AML-193 (cell line): ENCODE results near the gene SIAH2.

Experiments
- DNase-seq, 2 experiments: peaks; one replicate each; lab custom pipeline; 2025; lab: John Stamatoyannopoulos, UW

SIAH2 gene

DNA sequence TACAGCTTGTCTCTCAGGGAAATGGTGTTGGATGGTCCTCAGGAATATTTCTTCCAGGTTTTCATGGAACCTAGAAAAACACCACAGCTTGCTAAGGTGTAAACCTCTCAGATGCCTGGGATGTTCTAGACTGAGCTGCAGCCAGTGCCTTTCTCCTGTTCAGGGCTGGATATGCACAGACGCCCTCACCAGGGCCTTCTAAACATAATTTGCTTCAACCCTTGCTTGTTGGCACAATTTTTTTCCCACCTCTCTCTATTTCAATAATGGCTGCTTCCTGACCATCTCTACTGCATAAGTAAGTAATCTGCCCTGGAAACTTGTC, 28.2 kb downstream of the SIAH2 start:
- no peak for DNase-seq

DNA sequence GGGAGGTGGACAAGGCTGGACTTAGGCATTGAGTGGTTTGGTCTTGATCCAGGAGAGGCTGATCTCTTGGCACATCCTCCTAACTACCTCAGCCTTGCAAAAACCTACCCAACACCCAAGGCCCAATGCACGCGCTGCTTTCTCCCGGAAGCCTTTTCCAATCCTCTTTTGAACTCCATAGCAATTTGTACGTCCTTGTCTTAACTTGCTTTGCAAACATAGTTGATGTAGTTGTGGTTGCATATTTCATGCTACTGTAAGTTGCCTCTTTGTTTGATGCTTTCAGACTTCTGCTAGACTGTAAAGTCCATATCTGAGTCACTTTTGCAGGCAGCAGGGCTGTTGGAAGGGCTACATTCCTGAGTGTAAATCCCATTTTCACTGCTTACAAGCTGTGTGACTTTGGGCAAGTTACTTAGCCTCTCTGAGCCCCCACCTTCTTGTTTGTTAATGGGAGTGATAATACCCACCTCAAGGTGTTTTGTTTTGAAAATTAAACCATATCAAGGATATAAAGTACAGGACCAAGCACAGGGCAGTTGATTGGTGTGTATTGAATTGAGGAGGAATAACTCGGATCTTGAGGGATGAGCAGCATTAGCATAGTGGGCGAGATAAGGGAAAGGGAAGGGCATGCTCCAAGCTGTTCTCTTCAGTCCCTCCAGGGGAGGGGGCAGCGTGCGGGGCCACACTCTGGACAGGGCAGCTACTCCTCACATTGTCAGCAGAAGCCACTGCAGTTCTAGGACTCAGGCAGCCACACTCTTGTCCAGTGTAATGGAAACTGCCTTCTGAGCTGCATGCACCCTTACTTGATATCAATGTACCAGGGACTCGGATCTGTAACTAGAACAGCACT, 28.8 kb downstream of the SIAH2 start:
- DNase-seq = no peak

DNA sequence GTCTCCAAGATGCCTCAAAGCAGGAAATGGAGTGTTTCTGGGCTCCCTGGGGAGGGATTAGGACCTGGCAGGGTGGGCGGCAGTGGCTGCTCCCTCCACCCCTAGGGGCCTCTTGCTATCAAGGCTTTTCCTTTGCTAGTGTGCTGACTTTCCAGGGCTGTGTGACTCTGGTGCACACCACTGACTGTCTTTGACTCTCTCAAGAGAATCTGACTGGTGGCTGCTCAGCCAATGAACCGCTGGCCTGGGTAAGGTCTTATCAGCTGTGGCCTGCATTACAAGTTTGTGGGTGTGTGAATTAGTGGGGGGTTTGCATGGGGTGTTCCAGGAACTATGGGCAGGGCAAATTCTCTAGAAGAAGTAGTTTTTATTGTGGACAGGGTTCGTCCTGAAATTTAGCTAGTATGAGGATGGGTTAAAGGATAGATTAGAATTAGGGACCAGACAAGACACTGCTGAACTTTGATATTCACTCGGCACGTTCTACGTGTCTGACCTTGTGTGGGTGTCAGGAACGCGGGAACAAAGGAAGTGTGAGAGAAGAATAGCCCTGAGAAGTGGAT, 29.5 kb downstream of the SIAH2 start:
- DNase-seq = no peak

DNA sequence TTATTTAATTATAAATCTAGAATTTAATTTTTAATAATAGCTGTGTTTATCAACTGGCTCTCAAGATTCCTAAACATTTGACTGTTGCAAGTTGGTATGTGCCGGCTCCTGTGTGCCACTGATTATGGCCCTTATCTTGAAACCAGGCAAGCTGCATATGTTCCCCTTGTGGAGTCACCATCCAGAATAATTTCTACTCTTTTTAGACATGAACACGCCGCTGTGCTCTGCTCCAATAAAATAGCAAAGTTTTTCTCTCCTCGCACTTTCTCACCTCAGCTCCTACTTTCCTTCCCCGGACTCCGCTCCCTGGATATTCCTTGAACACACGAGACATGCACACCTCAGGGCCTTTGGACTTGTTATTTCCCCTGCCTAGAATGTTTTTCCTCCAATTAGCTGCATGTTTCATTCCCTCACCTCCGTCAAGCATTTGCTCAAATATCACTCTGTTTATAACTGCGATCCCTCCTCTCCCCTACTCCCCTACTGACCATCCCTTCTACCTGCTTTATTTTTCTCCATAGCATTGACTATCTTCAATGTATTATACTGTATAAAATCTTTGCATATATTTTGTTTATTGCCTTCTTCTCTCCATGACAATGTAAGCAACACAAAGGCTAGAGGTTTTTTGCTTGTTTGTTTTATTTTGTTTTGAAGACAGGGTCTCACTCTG, 33.1 kb downstream of the SIAH2 start:
- DNase-seq = no peak

DNA sequence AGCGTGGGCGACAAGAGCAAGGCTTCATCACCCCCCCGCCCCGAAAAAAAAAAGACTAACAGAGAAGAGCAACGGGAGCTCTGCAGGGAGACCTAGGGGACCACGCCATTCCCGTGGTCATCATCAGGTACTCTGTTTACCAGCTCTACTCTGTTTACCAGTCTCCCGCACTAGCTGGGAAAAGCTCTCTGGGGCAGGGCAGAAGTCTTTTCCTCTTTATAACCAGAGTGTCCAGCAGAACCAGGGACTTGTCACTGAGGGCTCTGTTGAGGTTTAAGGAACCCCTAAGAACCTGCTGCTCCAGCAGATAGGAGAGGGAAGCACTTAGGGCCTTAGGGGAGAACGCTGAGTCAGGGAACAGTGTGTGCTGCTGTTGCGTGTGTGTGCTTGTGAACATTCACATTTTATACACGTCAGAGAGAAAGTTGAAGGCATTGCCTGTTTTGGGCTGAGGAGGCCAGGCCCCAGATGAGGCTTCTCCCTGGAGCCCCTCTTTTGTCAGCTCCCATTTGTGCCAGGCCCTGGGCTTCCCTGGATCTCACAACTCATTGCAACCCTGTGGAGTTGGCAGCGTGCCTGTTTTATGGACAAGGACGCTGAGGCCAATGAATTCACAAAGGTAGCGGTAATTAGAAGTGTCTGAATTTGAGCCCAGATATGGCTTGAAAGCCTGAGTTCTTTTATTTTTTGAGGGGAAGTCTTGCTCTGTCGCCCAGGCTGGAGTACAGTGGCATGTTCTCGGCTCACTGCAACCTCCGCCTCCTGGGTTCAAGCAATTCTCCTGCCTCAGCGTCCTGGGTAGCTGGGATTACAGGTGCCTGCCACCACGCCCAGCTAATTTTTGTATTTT, 35.1 kb downstream of the SIAH2 start:
- no peak for DNase-seq

DNA sequence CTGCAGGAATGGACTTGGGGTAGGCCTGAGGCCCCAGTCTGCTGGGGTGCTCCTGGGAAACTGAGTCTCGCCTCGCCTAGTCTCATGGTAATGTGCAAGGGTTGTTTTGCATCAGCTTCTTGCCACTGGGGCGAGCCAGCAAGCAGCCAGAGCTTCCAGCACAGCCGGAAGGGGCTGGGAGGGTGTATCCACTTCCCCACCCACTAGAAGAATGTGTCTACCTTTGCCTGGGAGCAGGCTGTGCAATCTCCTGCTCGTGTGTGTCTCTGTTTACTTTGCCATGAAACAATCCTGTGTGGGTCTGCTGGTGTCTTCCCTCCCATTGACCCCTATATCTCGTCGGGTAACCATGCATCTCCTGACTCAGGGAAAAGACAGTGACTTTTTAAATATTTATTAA, 37.4 kb downstream of the SIAH2 start:
- no peak for DNase-seq

DNA sequence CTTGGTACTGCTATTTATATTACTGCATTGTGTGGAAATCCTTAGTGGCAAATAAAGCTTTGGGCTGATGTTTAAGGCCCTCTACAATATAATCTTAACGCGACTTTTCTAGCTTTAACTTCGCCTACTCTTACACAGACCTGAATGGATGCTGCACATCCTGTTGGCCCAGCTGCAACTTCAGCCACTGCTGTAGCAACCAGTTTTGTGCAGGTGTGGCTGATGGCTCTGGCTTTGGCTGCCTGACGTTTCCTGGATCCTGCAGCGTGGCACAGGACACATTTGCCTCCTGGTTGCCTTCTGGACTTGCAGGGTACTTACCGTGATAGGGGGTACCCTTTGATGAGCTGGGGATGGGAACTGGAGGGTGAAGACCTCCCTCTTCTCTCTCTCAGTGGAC, 39.0 kb downstream of the SIAH2 start:
- DNase-seq = no peak

DNA sequence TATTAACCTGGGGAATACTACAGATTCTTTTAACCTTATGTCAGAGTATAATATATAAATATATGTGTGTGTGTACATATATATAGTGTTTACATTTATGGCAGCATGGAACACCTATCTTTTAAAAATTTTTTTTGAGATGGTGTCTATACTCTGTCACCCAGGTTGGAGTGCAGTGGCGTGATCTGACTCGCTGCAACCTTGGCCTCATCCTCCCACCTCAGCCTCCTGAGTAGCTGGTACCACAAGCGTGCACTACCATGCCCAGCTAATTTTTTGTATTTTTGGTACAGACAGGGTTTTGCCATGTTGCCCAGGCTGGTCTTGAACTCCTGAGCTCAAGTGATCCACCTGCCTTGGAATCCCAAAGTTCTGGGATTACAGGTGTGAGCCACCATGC, 40.7 kb downstream of the SIAH2 start:
- DNase-seq = no peak

DNA sequence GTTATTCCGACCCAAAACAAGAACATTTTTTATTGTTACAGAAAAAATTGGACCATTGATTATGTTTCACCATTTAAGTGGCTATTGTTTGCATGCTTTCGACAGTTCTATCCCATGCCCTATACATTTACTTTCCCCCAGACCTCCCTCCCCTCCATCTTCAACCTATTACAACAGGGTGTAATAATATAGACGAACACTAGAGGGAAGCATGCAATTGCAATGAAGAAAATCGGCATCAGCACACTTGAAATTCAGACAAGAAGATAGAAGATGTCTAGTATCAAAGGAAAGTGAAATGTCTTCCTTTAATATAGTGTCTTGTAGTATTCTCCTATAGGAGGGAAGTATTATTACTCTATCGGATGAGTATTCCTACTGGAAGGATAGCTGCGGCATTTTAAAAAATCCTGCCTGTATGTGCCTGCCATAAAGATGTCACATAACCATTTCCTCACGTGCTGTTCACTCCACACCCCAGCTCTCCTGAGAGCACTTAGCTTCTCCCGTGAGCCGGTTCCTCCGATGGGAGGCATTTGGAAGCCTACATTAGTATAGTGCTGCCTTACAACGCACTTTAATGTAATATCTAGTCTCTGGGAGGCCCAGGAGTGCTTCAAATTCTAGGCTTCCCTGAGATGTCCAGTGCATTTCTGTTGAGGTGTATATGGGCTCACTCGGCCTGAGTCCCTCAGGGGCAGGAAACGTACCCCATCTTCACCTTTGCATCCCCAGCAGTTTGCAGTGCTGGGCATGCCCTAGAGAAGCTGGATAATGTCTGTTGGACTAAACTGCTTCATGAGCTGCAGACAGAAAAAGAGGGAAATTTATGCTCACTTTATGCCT, 41.5 kb downstream of the SIAH2 start:
- peak; percentile 86 for DNase-seq

DNA sequence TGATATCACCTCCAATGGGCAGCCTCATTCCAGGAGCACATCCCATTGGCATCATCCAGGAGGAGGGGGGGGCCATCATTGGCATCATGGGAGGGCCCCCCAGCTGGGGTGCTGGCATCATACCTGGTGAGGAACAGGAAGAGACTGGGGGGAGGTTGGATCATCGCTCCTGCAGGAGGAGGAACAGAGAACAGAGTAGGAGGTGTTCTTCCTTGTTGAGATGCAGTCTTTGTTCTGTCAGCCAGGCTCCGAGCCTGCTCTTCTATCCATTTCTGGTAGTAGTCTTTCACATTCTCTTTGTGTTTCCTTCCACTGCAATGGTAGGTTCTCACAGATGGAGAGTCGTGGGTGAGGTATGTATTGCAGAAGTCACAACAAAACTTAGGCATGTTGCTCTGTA, 42.5 kb downstream of the SIAH2 start:
- no peak for DNase-seq

DNA sequence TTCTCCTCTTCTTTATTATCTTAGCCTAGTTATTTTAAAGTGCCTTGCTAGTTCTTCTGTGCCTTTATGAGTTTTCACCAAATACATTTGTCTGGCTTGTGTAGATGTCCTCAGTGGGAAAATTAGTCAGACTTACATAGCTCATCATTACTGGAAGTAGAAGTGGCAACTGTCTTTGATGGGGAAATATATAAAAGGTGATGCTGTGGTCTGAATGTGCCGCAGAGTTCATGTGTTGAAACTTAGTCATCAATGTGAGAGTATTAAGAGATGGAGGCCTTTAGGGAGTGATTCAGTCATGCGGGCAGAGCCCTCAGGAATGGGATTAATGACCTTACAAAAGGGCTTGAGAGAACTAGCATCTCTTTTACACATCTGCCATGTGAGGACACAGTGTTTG, 52.9 kb downstream of the SIAH2 start:
- no peak for DNase-seq

DNA sequence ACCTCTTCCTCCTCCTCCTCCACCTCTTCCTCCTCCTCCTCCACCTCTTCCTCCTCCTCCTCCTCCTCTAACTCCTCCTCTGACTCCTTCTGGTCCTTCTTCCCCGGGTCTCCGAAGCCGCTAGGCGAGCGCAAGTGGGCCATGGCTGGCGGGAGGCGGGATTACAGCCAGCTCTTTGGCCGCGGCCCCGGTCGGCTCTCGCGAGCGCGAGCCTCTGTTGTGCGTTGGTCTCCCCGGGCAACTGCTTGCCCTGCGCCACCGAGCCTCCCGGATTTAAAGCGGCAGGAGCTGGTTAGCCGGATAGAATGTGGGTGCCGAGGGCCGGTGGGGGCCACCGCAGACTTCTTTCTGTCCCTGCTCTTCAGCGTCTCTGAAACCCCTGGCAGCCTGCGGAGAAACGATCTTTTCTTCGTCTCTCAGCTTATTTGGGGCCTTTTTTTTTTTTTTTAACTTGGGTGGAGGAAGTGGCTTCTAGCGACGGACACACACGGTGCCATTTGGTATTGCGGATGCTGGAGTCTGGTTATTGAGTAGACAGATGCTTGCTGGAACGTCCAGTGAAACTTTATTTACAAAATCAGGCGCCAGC, 59.1 kb downstream of the SIAH2 start, which contains the start of gene ERICH6:
Gene ERICH6 (minus strand): TSS at position 165 of the 589 bp plus-strand sequence. CDS start 22 bp downstream, at position 143.
- DNase-seq = peak; percentile 95 to 96

DNA sequence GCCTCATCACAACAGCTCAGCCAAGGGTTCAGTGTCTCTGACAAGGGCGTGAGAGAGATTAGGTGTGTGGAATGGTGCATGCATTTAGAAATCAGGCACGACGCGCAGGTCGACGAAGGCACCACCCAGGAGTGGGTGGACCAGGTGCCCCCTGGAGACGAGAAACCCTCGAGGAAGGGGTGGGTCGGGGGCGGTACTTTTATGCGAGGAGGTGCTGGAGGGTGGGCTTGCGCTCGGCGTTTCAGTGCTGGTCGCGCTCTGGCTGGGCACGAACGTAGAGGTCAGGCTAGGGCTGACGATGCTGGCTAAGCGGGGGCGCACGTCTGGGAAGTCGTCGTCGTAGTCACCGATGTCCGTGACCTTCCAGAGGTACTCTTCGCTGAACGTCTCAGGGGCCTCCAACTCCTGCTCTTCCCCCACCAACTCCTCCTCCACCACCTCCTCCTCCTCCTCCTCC, 59.6 kb downstream of the SIAH2 start:
- no peak for DNase-seq

DNA sequence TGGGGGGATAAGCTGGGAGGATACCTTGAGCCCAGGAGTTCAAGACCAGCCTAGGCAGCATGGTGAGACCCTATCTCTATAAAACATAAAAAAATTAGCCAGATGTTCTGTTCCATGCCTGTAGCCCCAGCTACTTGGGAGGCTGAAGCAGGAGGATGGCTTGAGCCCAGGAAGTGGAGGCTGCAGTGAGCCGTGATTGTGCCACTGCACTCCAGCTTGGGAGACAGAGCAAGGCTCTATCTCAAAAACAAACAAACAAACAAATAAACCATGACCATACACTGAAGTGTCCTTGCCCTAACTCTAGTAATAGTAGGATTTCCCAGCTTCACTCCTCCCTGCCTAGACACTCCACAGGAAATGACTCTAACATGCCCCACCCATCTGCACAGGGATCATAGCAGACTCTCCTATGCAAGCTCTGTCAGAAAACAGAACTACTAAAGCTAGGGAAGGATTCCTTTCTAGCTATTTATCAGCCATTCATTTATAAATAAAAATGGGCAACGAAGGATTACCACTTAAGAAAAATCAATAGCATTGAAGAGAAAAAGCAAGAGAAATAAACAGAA, 63.8 kb downstream of the SIAH2 start:
- DNase-seq = no peak

DNA sequence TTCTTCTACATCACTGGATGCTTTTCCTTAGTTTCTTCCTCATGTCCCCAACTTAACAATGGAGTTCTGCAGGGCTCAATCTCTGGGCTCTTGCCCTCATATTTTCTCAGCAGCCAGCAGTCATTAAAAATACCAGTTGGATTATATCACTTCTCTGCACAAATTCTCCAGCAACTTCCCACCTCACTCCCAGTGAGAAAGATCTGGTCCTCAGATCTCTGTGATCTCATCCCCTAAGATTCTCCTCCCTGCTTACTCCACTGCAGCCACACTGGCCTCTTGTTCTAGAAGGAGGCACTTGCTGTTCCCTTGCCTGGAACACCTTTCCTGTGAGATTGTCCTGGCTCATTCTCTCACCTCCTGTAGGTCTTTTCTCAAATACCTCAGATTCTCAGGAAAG, 65.3 kb downstream of the SIAH2 start:
- DNase-seq = no peak

DNA sequence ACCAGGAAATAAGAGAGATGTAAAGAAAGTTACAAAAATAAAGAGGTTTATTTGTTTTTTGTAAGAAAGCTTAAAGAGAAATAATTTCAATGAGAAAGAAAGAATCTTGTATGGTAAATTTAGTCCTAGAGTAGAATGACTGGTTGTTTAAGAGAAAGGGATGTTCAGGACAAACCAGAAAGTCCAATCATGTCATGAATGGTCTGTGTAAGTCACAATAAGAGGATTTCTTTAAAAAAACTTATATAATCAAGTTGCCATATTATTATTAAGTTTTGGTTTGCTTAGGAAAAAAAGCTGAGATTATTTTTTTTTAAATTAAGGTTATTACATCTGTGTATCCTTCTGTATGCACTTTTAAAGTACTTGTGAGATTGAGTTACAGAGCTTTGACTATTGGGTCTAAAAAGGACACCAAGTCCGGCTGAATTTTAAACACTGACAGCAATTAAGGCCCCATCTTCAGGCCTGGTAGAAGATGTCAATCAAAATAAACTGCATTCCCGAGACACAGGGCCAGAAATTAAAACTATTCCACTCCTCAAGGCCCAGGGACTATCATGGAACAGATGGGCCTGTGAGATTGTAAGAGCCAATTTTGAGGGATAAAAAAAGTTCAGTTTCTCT, 71.4 kb downstream of the SIAH2 start:
- DNase-seq = no peak
